Measurements from ENCODE around the gene CCDC82. TPM values are rescaled to one million over a fixed set of nuclear protein-coding genes. Genes with fewer than 3 reads are reported as not detected.
A peak's percentile ranks its signal among the peaks of the same experiment; 100 is the strongest.

CCDC82 gene
- total RNA-seq, 1 donor from 2014 or later: 26.2 TPM

DNA sequence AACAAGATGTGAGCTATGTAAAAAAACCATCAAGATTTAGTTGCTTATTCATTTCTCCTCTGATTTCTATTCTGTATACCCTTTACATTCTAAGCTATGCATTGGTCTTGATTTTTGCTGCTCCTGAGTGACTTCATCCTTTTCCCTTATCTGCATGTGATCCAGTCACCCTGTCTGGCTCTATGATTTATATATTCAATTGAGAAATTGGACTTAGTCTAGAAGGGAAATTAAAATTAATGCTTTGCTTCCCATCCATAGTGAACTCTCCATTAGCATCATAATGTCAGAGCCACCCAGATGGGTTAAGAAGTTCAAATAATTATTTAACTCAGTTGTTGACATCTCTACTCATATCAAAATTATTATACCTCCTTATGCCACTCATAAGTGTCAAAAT, 5.1 kb upstream of the CCDC82 start:
- no peak for DNase-seq (ENCODE audit: low read depth)
- peaks cover 6% of the 10 kb centered on the region for H4K20me1 ChIP-seq (ENCODE audit: insufficient read depth, low read length)

DNA sequence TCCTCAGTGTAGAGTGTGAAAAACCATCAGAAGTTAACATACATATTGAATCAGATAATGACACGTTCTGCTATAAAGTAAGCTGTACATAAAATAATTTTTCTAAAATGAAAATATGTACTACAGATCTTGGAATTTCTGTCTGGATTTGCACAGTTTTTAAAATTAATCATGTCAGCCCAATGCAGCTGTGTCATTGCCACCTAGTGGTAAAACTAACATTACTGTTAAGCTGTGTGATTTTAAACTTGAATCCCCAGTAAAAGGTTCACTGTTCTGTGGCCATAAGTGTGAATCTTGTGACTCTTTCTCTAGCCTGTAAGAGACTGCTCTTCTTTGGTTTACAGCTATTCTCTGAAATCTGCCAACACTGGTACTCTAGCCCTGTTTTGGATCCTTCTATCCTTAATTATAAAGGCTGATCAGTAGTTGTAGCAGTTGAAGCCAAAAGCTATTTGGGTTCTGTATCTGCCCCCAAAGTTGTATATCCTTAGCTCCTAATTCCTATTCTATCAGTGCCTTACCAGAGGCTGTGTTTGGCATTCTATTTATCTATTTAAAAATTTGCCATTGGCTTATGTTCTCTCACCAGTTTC, 4.1 kb upstream of the CCDC82 start:
- Histone ChIP-seq H3K9me3 (ENCODE audit: insufficient read depth, low read depth, low read length) (no peaks in the 10 kb centered on the region), H3K4me3 (ENCODE audit: insufficient read depth, low read depth, low read length) (no peak overlapping the region), H3K4me1 (ENCODE audit: insufficient read depth, low read length) (peaks cover 14% of the 10 kb centered on the region), H3K27me3 (ENCODE audit: insufficient read depth, low read length) (no peaks in the 10 kb centered on the region), H3K36me3 (ENCODE audit: insufficient read depth, low read length) (no peaks in the 10 kb centered on the region), H4K20me1 (ENCODE audit: insufficient read depth, low read length) (peaks cover 6% of the 10 kb centered on the region), H3K27ac (ENCODE audit: low read depth, low read length) (no peak overlapping the region), H3K4me2 (ENCODE audit: low read length) (no peak overlapping the region), H3K9ac (ENCODE audit: low read length) (peak overlapping the region; percentile 28), H2AFZ (ENCODE audit: low read depth, low read length) (no peak overlapping the region), H3K79me2 (ENCODE audit: insufficient read depth, low read length) (peaks cover 43% of the 10 kb centered on the region)
- TF ChIP-seq, protein P1, sequence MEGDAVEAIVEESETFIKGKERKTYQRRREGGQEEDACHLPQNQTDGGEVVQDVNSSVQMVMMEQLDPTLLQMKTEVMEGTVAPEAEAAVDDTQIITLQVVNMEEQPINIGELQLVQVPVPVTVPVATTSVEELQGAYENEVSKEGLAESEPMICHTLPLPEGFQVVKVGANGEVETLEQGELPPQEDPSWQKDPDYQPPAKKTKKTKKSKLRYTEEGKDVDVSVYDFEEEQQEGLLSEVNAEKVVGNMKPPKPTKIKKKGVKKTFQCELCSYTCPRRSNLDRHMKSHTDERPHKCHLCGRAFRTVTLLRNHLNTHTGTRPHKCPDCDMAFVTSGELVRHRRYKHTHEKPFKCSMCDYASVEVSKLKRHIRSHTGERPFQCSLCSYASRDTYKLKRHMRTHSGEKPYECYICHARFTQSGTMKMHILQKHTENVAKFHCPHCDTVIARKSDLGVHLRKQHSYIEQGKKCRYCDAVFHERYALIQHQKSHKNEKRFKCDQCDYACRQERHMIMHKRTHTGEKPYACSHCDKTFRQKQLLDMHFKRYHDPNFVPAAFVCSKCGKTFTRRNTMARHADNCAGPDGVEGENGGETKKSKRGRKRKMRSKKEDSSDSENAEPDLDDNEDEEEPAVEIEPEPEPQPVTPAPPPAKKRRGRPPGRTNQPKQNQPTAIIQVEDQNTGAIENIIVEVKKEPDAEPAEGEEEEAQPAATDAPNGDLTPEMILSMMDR (IDR thresholded peaks at IDR 0.05; ENCODE audit: insufficient read depth, low read depth, low read length): peak; percentile 86
- no peak for TF ChIP-seq EZH2 (IDR thresholded peaks at IDR 0.05; ENCODE audit: insufficient read depth, low read length)
- H3K27ac Mint-ChIP-seq (ENCODE audit: unreplicated experiment): no peak overlapping the region
- H3K36me3 Mint-ChIP-seq (ENCODE audit: low read depth, unreplicated experiment): no peaks in the 10 kb centered on the region
- peak; percentile 20 for FAIRE-seq
- H3K4me1 Mint-ChIP-seq (ENCODE audit: low read depth, unreplicated experiment): peaks cover 4% of the 10 kb centered on the region
- no peaks in the 10 kb centered on the region for H3K27me3 Mint-ChIP-seq (ENCODE audit: low read depth, unreplicated experiment)
- no peak overlapping the region for H3K4me3 Mint-ChIP-seq (ENCODE audit: unreplicated experiment)
- H3K9me3 Mint-ChIP-seq (ENCODE audit: unreplicated experiment): no peaks in the 10 kb centered on the region
- peak; percentile 29 for DNase-seq (ENCODE audit: low read depth)

More for the DNA sequence above, 5.1 kb upstream of the CCDC82 start:
- FAIRE-seq: peak; percentile 26
- Mint-ChIP-seq H3K4me3 (ENCODE audit: unreplicated experiment) (no peak overlapping the region), H3K27me3 (ENCODE audit: low read depth, unreplicated experiment) (no peaks in the 10 kb centered on the region), H3K9me3 (ENCODE audit: unreplicated experiment) (no peaks in the 10 kb centered on the region), H3K36me3 (ENCODE audit: low read depth, unreplicated experiment) (no peaks in the 10 kb centered on the region), H3K27ac (ENCODE audit: unreplicated experiment) (no peak overlapping the region), H3K4me1 (ENCODE audit: low read depth, unreplicated experiment) (peaks cover 4% of the 10 kb centered on the region)
- TF ChIP-seq, protein P1 (IDR thresholded peaks at IDR 0.05; ENCODE audit: insufficient read depth, low read depth, low read length): no peak
- TF ChIP-seq EZH2 (IDR thresholded peaks at IDR 0.05; ENCODE audit: insufficient read depth, low read length): no peak
- H3K79me2 ChIP-seq (ENCODE audit: insufficient read depth, low read length): peaks cover 36% of the 10 kb centered on the region
- H3K27me3 ChIP-seq (ENCODE audit: insufficient read depth, low read length): no peaks in the 10 kb centered on the region
- peaks cover 12% of the 10 kb centered on the region for H3K4me1 ChIP-seq (ENCODE audit: insufficient read depth, low read length)
- H3K4me3 ChIP-seq (ENCODE audit: insufficient read depth, low read depth, low read length): no peak overlapping the region
- H3K4me2 ChIP-seq (ENCODE audit: low read length): no peak overlapping the region
- no peak overlapping the region for H3K27ac ChIP-seq (ENCODE audit: low read depth, low read length)
- no peaks in the 10 kb centered on the region for H3K36me3 ChIP-seq (ENCODE audit: insufficient read depth, low read length)
- H2AFZ ChIP-seq (ENCODE audit: low read depth, low read length): no peak overlapping the region
- H3K9me3 ChIP-seq (ENCODE audit: insufficient read depth, low read depth, low read length): no peaks in the 10 kb centered on the region
- H3K9ac ChIP-seq (ENCODE audit: low read length): no peak overlapping the region

DNA sequence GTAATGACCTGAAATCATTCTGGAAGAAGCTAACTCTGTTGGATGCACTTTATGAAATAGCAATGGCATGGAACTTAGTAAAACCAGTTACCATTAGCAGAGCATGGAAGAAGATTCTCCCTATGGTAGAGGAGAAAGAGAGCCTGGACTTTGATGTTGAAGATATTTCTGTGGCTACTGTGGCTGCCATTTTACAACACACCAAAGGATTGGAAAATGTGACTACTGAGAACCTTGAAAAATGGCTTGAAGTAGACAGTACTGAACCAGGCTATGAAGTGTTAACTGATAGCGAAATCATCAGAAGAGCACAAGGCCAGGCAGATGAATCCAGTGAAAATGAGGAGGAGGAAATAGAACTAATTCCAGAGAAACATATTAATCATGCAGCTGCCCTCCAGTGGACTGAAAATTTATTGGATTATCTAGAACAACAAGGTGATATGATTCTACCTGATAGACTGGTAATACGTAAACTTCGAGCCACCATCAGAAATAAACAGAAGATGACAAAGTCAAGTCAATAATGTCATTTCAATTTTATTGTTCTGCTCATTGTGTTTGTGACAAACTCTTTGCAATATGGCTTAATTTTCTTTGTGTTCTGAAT, 2.1 kb upstream of the CCDC82 start:
- H3K4me3 Mint-ChIP-seq (ENCODE audit: unreplicated experiment): peak overlapping the region; percentile 89
- Histone ChIP-seq H3K27me3 (ENCODE audit: insufficient read depth, low read length) (no peaks in the 10 kb centered on the region), H4K20me1 (ENCODE audit: insufficient read depth, low read length) (peaks cover 6% of the 10 kb centered on the region), H3K79me2 (ENCODE audit: insufficient read depth, low read length) (peaks cover 64% of the 10 kb centered on the region), H3K9ac (ENCODE audit: low read length) (no peak overlapping the region), H3K9me3 (ENCODE audit: insufficient read depth, low read depth, low read length) (no peaks in the 10 kb centered on the region), H3K4me2 (ENCODE audit: low read length) (peak overlapping the region; percentile 24), H2AFZ (ENCODE audit: low read depth, low read length) (no peak overlapping the region), H3K27ac (ENCODE audit: low read depth, low read length) (no peak overlapping the region), H3K4me1 (ENCODE audit: insufficient read depth, low read length) (peaks cover 18% of the 10 kb centered on the region), H3K4me3 (ENCODE audit: insufficient read depth, low read depth, low read length) (no peak overlapping the region), H3K36me3 (ENCODE audit: insufficient read depth, low read length) (no peaks in the 10 kb centered on the region)
- DNase-seq (ENCODE audit: low read depth) (no peak), FAIRE-seq (no peak)
- no peaks in the 10 kb centered on the region for H3K9me3 Mint-ChIP-seq (ENCODE audit: unreplicated experiment)
- no peak overlapping the region for H3K27ac Mint-ChIP-seq (ENCODE audit: unreplicated experiment)
- peaks cover 4% of the 10 kb centered on the region for H3K4me1 Mint-ChIP-seq (ENCODE audit: low read depth, unreplicated experiment)
- H3K36me3 Mint-ChIP-seq (ENCODE audit: low read depth, unreplicated experiment): no peaks in the 10 kb centered on the region
- TF ChIP-seq EZH2 (IDR thresholded peaks at IDR 0.05; ENCODE audit: insufficient read depth, low read length): no peak
- TF ChIP-seq, protein P1 (IDR thresholded peaks at IDR 0.05; ENCODE audit: insufficient read depth, low read depth, low read length): no peak
- no peaks in the 10 kb centered on the region for H3K27me3 Mint-ChIP-seq (ENCODE audit: low read depth, unreplicated experiment)
